ENCODE data around the gene STING1. TPM values are rescaled to one million over a fixed set of nuclear protein-coding genes. Genes with fewer than 3 reads are reported as not detected.

Gene STING1
- polyA plus RNA-seq, 1 of the 3 experiments (the other 2 are of a cell fraction) = 98.4 TPM

DNA sequence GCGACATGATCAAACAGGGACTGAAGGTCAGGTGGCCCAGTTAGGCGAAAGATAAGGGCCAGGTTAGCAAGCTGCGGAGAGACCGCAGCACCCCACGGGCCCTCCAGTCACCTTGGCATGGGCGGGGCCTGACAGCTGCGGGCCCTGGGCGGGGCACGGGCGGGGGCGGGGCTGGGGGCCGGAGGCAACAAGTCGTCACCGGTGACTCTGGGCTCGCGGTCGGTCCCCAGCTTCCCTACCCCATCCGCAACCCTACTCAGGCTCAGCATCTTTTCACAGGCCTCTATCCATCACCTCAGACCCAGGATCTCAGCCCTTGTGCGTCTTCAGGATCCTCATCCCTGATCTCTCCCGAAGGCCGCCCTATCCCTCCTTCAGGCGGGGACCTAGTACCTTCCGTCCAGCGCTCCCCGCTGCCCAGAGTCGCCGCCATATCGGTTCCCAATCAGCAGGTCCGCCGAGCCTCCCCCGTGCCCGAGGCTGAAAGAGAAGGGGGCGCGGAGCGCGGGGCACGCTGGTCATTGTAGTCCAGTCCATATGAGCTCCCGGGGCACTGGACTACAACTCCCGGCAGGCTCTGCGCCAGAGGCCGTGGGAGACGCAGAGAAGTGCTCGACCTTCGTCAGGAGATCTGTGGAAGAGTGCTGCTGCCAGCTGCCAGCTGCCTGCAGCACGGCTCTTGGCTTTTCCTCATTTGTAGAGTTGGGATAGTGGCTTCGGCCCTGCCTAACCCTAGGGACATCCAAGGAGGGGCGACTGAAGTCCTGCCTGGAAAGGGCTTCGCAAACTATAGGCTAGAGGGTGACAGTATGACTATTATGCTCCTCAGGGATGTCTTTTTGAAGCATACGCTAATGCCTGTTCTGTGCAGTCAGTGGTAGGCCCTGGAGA, 43.3 kb downstream of the STING1 start, which contains the start of gene DNAJC18 (continued):
- TF ChIP-seq, protein P1, sequence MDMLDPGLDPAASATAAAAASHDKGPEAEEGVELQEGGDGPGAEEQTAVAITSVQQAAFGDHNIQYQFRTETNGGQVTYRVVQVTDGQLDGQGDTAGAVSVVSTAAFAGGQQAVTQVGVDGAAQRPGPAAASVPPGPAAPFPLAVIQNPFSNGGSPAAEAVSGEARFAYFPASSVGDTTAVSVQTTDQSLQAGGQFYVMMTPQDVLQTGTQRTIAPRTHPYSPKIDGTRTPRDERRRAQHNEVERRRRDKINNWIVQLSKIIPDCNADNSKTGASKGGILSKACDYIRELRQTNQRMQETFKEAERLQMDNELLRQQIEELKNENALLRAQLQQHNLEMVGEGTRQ (IDR thresholded peaks at IDR 0.05; ENCODE audit: borderline replicate concordance, low read depth, low read length) = no peak
- TF ChIP-seq RFX5 (IDR thresholded peaks at IDR 0.05; ENCODE audit: low read length) = no peak
- peak; percentile 89 for TF ChIP-seq GATA2 (CRISPR knock-in tag; IDR thresholded peaks at IDR 0.05)
- no peak for TF ChIP-seq FOXM1 (IDR thresholded peaks at IDR 0.05; ENCODE audit: low read depth)
- TF ChIP-seq MXI1 (IDR thresholded peaks at IDR 0.05; ENCODE audit: low read depth, low read length) = no peak
- TF ChIP-seq ELF1 (IDR thresholded peaks at IDR 0.05) = no peak
- 0 out of 2 replicates have a peak, but pooled peaks have one; percentile 4 for TF ChIP-seq RAD21 (IDR thresholded peaks at IDR 0.05; ENCODE audit: low read length)
- peak; percentile 79 for TF ChIP-seq YY1 (IDR thresholded peaks at IDR 0.05; ENCODE audit: low read depth)
- TF ChIP-seq FOSL2 (IDR thresholded peaks at IDR 0.05; ENCODE audit: borderline replicate concordance, low read depth) = no peak
- TF ChIP-seq ZBTB33 (IDR thresholded peaks at IDR 0.05; ENCODE audit: borderline replicate concordance, low read depth) = no peak

- Histone ChIP-seq H3K9ac (peak overlapping the region; percentile 96; the same call in 1 of the 2 replicates), H3F3A (replicated peaks; ENCODE audit: insufficient read depth) (peaks cover 7% of the 10 kb centered on the region), H3K27ac (ENCODE audit: low read depth in 2 of 2, low read length in 1 of 2) (peak overlapping the region in 1 of 2 experiments; percentile 88; a peak in 2 of 4 replicates), H2AFZ (ENCODE audit: low read depth) (peak overlapping the region; percentile 94), H3K79me2 (ENCODE audit: insufficient read depth) (no peaks in the 10 kb centered on the region), H3K9me2 (no peaks in the 10 kb centered on the region), H3K4me1 (ENCODE audit: control insufficient read depth in 1 of 2, insufficient read depth in 2 of 2, low read depth in 1 of 2, low read length in 1 of 2) (peaks cover 8 to 10% of the 10 kb centered on the region in 2 experiments; a peak in 3 of 4 replicates), H3K9me3 (no peaks in the 10 kb centered on the region), H3K4me2 (peak overlapping the region; percentile 97), H3K4me3 (ENCODE audit: low read depth in 2 of 2, low read length in 1 of 2) (peak overlapping the region; percentile 69 to 90), H4K20me1 (ENCODE audit: insufficient read depth) (no peaks in the 10 kb centered on the region), H3K36me3 (replicated peaks in 1 of 2; ENCODE audit: control insufficient read depth in 1 of 2, insufficient read depth in 2 of 2, low read length in 1 of 2) (peaks cover 0 to 9% of the 10 kb centered on the region in 2 experiments), H3K27me3 (ENCODE audit: insufficient read depth) (no peaks in the 10 kb centered on the region)
- 38% methylated on average over 8 of the region's 8 CpGs for WGBS (ENCODE audit: low lambda C conversion rate)
- no peak for TF ChIP-seq RXRA (IDR thresholded peaks at IDR 0.05; ENCODE audit: borderline replicate concordance, low read depth)
- TF ChIP-seq RFX5 (IDR thresholded peaks at IDR 0.05; ENCODE audit: low read length) = no peak
- TF ChIP-seq CHD2 (IDR thresholded peaks at IDR 0.05; ENCODE audit: low read length, partially characterized antibody) = no peak
- TF ChIP-seq, protein P1 (IDR thresholded peaks at IDR 0.05; ENCODE audit: borderline replicate concordance, low read depth, low read length) = no peak
- DNase-seq = no peak
- ChIA-PET POLR2A (interaction anchor here (1.1 to 1.3 kb wide), 5 partner anchors 8 to 123 kb away, joined by 4 to 8 read pairs (median 6); partner anchors contain the start of gene UBE2D2), CTCF (interaction anchor here (0.8 to 1.4 kb wide), 5 partner anchors 14 to 75 kb away, joined by 3 to 8 read pairs (median 3); no protein-coding TSS in a partner anchor)
These were observed 43.9 kb downstream of the STING1 start for GRCh38 chr5:139438707-139439012.
